ENCODE data around the gene ZFP3.
"Not testable (repeated sequence)": the region's sequence is repeated elsewhere in the genome, so short reads cannot be mapped to it uniquely, and the experiment has no call there.

ZFP3 gene

GRCh38 chr17:5138616-5139457 lies 60.6 kb downstream of the ZFP3 start:
- DNase-seq (ENCODE audit: low read depth in 2 of 2): no peak

- no peak for DNase-seq (ENCODE audit: low read depth in 2 of 2)
Measured at GRCh38 chr17:5139458-5139732, 61.1 kb downstream of the ZFP3 start.

- not testable (repeated sequence) for DNase-seq (ENCODE audit: low read depth in 2 of 2)
Measured at GRCh38 chr17:5142877-5143276, 64.6 kb downstream of the ZFP3 start.
